Vagina (tissue), 2 donors: Measurements from ENCODE around the gene SARS1.

Experiments
- POLR2A ChIP-seq, 2 donors: fragments of 450-650 bp; IDR thresholded peaks; one replicate each; pipeline ENCODE4 v1.6.1; 2017; ENCODE audit warnings: antibody characterized with exemption in 2 of 2, mild to moderate bottlenecking in 2 of 2, moderate library complexity in 2 of 2
- POLR2AphosphoS5 ChIP-seq, 2 donors: sonication (generic); formaldehyde crosslinking; IDR thresholded peaks; one replicate each; pipeline ENCODE4 v1.9.0; 2017; ENCODE audit warnings: antibody characterized with exemption in 2 of 2, mild to moderate bottlenecking in 2 of 2, low read depth in 1 of 2; ENCODE audit not compliant: insufficient read depth in 1 of 2
- TF ChIP-seq, protein P1 (sequence below), 3 experiments: fragments of 450-650 bp in 2 of 3; fragments of 200-600 bp in 1 of 3; sonication (generic) in 1 of 3; IDR thresholded peaks; one replicate each; pipeline ENCODE4 v1.5.1; 2017 to 2019; ENCODE audit warnings: antibody characterized with exemption in 3 of 3, mild to moderate bottlenecking in 2 of 3, moderate library complexity in 2 of 3

DNA sequence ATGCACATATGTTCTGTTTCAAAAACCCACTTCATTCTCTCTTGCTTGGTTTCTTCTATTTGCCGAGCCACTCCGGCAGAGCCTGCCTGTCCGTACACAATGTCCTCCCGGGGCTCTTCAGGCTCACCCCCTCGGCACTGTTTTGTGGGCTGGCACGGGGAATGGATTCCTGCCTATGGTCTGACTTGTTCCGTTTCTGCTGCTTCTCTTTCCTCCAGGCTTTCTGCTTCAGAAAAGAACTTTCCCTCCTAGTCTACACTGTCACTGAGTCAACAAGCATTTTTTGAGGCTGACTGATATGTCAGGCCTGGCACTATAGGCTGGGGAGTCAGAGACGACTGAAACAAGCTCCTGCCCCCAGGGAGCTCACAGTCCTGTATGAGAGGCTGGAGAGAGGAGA is 28.4 kb upstream of the SARS1 start:
- TF ChIP-seq, protein P1, sequence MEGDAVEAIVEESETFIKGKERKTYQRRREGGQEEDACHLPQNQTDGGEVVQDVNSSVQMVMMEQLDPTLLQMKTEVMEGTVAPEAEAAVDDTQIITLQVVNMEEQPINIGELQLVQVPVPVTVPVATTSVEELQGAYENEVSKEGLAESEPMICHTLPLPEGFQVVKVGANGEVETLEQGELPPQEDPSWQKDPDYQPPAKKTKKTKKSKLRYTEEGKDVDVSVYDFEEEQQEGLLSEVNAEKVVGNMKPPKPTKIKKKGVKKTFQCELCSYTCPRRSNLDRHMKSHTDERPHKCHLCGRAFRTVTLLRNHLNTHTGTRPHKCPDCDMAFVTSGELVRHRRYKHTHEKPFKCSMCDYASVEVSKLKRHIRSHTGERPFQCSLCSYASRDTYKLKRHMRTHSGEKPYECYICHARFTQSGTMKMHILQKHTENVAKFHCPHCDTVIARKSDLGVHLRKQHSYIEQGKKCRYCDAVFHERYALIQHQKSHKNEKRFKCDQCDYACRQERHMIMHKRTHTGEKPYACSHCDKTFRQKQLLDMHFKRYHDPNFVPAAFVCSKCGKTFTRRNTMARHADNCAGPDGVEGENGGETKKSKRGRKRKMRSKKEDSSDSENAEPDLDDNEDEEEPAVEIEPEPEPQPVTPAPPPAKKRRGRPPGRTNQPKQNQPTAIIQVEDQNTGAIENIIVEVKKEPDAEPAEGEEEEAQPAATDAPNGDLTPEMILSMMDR (IDR thresholded peaks at IDR 0.05): no peak
- TF ChIP-seq POLR2A (IDR thresholded peaks at IDR 0.05): no peak
- no peak for TF ChIP-seq POLR2AphosphoS5 (IDR thresholded peaks at IDR 0.05; ENCODE audit: insufficient read depth in 1 of 2, low read depth in 1 of 2)
